SHP77 (cell line): ENCODE results near the gene NRG2.

Experiments
- DNase-seq, 2 experiments: peaks; one replicate each; lab custom pipeline; 2025; lab: John Stamatoyannopoulos, UW

The NRG2 gene

GRCh38 chr5:139877129-139877597 lies 165.9 kb downstream of the NRG2 start:
- no peak for DNase-seq

- no peak for DNase-seq
Observed at GRCh38 chr5:139875957-139876356, 167.1 kb downstream of the NRG2 start.

- DNase-seq: no peak
Observed at GRCh38 chr5:139872851-139873794, 170.0 kb downstream of the NRG2 start.

- no peak for DNase-seq
Observed at GRCh38 chr5:139872052-139872766, 170.9 kb downstream of the NRG2 start.

DNA sequence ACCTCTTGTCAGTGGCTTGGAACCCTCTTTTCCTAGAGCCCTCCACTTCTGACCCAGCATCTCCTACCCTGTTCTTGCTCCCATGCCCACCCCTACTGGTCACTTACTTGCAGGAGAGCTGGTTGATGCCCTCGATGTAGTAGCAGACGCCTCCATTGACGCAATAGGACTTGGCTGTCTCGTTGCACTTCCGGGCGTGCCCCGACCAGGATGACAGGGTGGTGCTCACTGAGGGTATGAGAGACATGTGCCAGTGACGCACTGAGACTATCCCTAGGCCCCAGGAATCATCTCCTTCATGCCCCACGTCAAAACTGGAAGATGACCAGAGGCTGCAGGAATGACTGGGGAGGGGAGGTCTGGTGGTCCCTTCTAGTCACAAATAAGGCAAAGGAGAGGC lies 171.5 kb downstream of the NRG2 start:
- no peak for DNase-seq

GRCh38 chr5:139870677-139871076 lies 172.4 kb downstream of the NRG2 start:
- DNase-seq: no peak

GRCh38 chr5:139869042-139869790 lies 173.9 kb downstream of the NRG2 start:
- no peak for DNase-seq

- DNase-seq: no peak
Observed at GRCh38 chr5:139867581-139867980, 175.5 kb downstream of the NRG2 start.

- no peak for DNase-seq
Observed at GRCh38 chr5:139867109-139867508, 176.0 kb downstream of the NRG2 start.

- DNase-seq: no peak
Observed at GRCh38 chr5:139864716-139865483, 178.2 kb downstream of the NRG2 start.

DNA sequence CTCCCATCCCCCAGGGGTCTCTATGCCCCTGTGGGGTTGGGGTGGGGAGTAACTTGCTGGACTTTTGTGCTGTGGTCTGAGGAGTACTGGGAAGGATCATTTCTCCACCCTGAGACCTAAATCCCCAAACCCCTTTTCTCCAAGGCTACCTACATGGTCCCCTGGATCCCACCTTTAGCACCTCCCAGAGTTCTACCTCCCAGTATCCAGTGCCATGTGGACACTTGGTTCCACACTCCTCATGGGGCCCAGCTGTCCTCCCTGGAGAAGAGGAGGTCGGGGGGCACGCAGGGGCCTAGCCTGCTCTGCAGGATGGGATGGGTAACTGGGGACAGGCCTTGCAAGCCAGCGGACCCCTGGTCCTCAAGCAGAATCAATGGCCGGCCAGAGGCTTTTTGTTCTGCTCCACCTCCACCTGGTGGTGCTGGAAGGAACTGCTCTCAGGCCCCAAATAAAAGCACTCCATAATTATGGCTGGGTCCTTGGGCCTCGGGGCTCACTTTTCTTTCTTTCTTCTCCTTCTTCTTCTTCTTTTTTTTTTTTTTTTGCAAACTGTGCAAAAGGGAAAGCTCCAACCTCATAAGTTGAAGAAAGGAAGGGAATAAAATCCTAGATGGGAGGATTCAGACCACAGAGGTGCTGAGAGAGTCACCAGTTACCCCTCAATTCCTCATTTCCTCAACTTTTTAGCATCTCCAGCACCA lies 179.1 kb downstream of the NRG2 start:
- peak; percentile 44 to 61 for DNase-seq

GRCh38 chr5:139863361-139863760 lies 179.7 kb downstream of the NRG2 start:
- no peak for DNase-seq

GRCh38 chr5:139862803-139863202 lies 180.3 kb downstream of the NRG2 start:
- DNase-seq: no peak

- no peak for DNase-seq
Observed at GRCh38 chr5:139862313-139862712, 180.8 kb downstream of the NRG2 start.

DNA sequence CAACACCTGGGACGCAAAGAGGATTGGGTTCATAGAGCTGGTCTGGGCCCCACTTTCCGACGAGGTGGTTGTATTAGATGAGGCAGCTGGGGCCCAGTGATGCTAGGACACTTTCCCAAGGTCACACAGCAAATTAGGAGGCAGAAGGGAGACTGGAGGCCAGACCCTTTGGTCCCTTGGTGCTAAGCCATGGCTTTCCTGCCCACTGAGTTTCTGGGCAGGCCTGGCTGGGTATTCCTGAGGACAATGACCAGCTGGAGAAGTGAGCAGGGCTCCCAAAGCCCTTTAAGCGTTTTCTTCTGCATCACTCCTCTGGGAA lies 181.3 kb downstream of the NRG2 start:
- DNase-seq: no peak

GRCh38 chr5:139861021-139861888 lies 181.8 kb downstream of the NRG2 start:
- no peak for DNase-seq

DNA sequence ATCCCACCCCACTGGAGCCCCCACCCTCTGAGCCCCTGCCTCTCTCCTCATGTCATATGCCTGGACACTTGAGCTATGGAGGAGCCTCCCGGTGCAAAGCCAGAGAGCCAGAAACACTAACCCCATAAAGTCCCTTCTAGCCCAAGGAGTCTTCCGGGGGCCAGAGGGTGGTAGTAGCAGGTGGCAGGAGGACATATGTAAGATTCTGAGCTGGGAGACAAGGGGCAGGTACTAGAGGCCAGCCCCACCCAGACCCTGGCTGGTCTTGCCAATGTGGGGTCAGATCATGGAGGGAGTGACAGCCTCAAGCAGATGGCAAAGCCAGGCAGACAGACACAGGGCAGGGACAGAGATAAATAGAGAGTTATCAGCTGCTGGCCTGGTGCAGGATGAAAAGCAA lies 184.1 kb downstream of the NRG2 start:
- no peak for DNase-seq

DNA sequence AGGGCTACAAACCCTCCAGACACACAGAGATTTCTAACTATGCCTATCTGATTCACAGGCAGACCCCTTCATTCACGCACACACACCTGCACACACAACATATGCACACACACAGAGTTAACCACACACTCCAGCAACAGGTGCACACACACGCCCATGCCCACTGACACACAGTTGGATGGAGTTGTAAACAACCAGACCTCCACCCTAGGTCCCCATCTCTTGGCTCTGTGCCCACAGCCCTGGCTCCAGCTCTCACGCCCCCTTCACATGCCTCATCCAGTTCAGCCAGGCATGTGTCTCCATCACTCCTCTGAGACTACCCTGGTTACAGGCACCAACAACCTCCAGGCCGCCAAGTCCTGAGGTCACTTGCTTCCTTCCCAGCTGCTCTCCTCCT lies 186.4 kb downstream of the NRG2 start:
- DNase-seq: peak; percentile 34 to 60

DNA sequence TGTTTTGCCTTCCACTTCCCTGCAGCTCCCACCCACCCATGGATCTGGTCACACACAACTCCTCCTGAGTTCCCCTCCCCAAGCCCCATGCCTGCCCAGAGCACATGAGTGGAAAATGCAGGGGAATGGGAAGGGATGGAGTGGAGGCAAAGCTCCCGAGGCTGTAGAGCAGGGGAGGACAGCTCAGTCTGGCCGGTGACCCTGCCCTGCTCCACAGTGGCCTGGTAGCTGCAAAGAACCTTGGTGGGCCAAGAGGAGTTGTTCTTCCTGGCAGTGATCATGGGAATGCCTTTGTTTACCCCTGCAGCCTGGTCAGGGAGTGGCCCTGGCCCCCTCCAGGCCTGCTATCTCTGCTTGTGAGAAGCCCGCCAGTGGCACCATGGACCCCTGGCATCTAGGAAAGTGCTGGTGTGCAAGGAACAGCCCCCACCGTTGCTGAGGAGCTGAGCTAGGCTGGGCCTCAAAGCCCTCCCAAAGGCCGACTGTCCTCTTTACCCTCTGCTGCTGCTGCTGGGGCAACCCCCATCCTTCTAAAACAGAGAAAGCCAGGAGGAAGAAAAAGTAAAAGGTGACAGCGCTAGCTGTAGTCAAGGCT lies 187.1 kb downstream of the NRG2 start:
- DNase-seq: no peak

DNA sequence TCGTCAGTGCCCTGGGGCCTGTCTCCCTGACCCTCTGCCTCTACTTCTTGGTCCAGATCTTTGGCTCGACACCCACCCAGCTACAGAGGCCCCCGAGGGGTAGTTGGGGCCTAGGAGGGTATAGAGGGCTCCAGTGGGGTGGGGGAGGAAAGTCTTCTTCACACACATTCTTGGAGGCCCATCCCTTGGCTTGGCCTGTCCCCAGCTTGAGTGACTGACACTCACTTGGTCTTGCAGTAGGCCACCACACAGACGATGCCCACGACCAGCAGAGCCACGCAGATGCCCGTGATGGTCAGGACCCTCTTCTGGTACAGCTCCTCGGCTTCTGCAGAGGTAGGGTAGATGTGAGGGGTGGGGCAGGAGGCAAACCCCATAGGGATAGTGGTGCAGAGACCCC lies 187.6 kb downstream of the NRG2 start:
- no peak for DNase-seq
